Heart left ventricle (tissue), 16 donors: Measurements from ENCODE around the gene LMBRD1. TPM values are rescaled to one million over a fixed set of nuclear protein-coding genes. Genes with fewer than 3 reads are reported as not detected.

Source experiments
- ATAC-seq, 4 donors: fragments of 200-7000 bp; cut with Tn5 transposase; one replicate each; pipeline ENCODE4 v1.9.1; 2020 to 2022; ENCODE audit warnings: moderate library complexity in 4 of 4, mild to moderate bottlenecking in 3 of 4, moderate number of reproducible peaks in 1 of 4
- DNase-seq, 5 donors: peaks; one replicate each; pipeline ENCODE4 v3.0.0-alpha.2; 2020
- H3K27ac ChIP-seq, 12 donors: fragments of 200-600 bp; sonication (generic) in 4 of 12; one replicate each; pipeline versions ENCODE4 v1.5.0 to v1.8.0; 2016 to 2022; ENCODE audit warnings: mild to moderate bottlenecking in 2 of 12
- H3K27me3 ChIP-seq, 9 donors: fragments of 200-600 bp; sonication (generic) in 2 of 9; one replicate each; pipeline versions ENCODE4 v1.5.1 to v1.8.0; 2016 to 2022; ENCODE audit warnings: mild to moderate bottlenecking in 3 of 9
- H3K36me3 ChIP-seq, 9 donors: fragments of 200-600 bp; sonication (generic) in 2 of 9; one replicate each; pipeline versions ENCODE4 v1.5.0 to v1.8.0; 2018 to 2022; ENCODE audit warnings: mild to moderate bottlenecking in 2 of 9
- H3K4me1 ChIP-seq, 12 donors: fragments of 200-600 bp; sonication (generic) in 4 of 12; one replicate each; pipeline versions ENCODE4 v1.5.0 to v1.8.0; 2016 to 2022; ENCODE audit warnings: mild to moderate bottlenecking in 3 of 12
- H3K4me3 ChIP-seq, 12 donors: fragments of 200-600 bp; sonication (generic) in 4 of 12; one replicate each; pipeline versions ENCODE4 v1.5.0 to v1.8.0; 2017 to 2022; ENCODE audit warnings: mild to moderate bottlenecking in 9 of 12, moderate library complexity in 4 of 12
- H3K9me3 ChIP-seq, 12 donors: fragments of 200-600 bp; sonication (generic) in 4 of 12; one replicate each; pipeline versions ENCODE4 v1.5.0 to v1.8.0; 2016 to 2022; ENCODE audit warnings: mild to moderate bottlenecking in 1 of 12
- POLR2A ChIP-seq, 2 donors: fragments of 450-650 bp; IDR thresholded peaks; one replicate each; pipeline ENCODE4 v1.6.1; 2017; ENCODE audit warnings: antibody characterized with exemption in 2 of 2, mild to moderate bottlenecking in 2 of 2, moderate library complexity in 2 of 2
- WGBS, 4 donors: extraction: QIAGEN DNeasy Blood & Tissue Kit in 2 of 4; methylation state at CpG; one replicate each; pipeline versions ENCODE4 v1.1.5 to v1.1.7; 2013 to 2018; 5-methylcytosine and 5-hydroxymethylcytosine counted together
- intact Hi-C, 10 donors: fragments of 100-400 bp; cut with DNase I; formaldehyde crosslinking; loops; one replicate each; pipeline versions ENCODE4 v1.11.1 to v1.14.2; 2022
- polyA plus RNA-seq, 2 donors: library from polyadenylated mRNA; stranded (reverse); fragments of 200-250 nt; gene quantifications; one replicate each; pipeline ENCODE4 v1.2.3, GENCODE V29; 2013
- total RNA-seq, 9 donors: library from RNA; depleted of rRNA in 2 of 9; stranded (reverse); fragments of >200 nt in 2 of 9; fragmentation: NEBNext Ultra II Directional in 3 of 9; extraction: Animal tissue kit (Norgen Biotek cat#: 25700) in 3 of 9; gene quantifications; one replicate each; pipeline versions ENCODE4 v1.1.0 to v1.2.4, GENCODE V29; 2016 to 2023
- TF ChIP-seq, protein P1 (sequence below), 12 donors: fragments of 200-600 bp; sonication (generic) in 4 of 12; IDR thresholded peaks; one replicate each; pipeline versions ENCODE4 v1.5.0 to v1.8.0; 2018 to 2022; ENCODE audit warnings: antibody characterized with exemption in 12 of 12, mild to moderate bottlenecking in 5 of 12
- donor health status: ischemic (EF 13 %, LVEDD 7.1; RV severe dilation, severe dysfunction).
- donor health status: healthy with polysubstance abuse.
- donor health status: DM: no; HTN: yes; CAD: no.
- donor health status: DM: no; HTN: no; CAD: no.
- donor health status: ischemic (EF 25% LVEDD 6.9; RV normal size, moderate dysfunction).
- donor health status: ischemic (EF 25% LVEDD 5.7; RV mildly dilated, moderate dysfunction).
- donor health status: healthy.
- donor health status: DM: yes; HTN: yes; CAD: no.
- donor health status: ischemic (EF 35%, LVEDD 5.7; RV mildly dilated, moderate dysfunction).
- donor health status: nonischemic (EF 11% LVEDD 7.7; RV severe dilation, severe dysfunction).
- donor health status: DM: yes; HTN: yes; CAD: no.
- donor health status: PGD.
- donor health status: ischemic (EF 29% LVEDD 5.4; RV normal size, mild dysfunction).
- donor health status: nonischemic (EF 23%, LVEDD 6.1; RV moderate dilation, normal function).

LMBRD1 gene
- total and polyA plus RNA-seq, 11 donors: 37.0 to 53.6 (median 45.1) TPM

DNA sequence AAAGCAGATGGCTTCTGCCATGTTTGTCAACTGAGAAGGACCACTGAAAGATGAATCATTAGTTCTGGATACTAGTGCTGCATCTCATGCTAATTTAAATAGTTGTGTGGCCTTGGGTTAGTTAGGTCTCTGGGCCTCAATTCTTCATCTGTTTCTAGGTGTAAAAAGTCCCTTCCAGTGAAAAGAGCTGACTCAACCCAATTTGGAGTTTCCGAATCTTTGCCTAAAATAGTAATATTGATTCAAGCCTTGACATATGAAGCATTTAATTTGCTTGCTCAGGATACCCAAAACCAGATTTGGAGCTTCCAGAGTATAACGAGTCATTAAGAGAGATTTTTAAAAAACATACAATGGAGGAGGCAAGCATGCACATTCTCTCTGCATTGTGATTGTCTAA lies 163.9 kb downstream of the LMBRD1 start:
- Histone ChIP-seq H3K27me3 (no peaks in the 10 kb centered on the region), H3K4me3 (no peak overlapping the region), H3K36me3 (no peaks in the 10 kb centered on the region), H3K4me1 (no peaks in the 10 kb centered on the region), H3K9me3 (peaks cover 0 to 9% (median 0%) of the 10 kb centered on the region in 12 donors), H3K27ac (no peak overlapping the region)
- DNase-seq (no peak), ATAC-seq (no peak)
- intact Hi-C loops: no loop called here
- TF ChIP-seq POLR2A (IDR thresholded peaks at IDR 0.05): no peak
- TF ChIP-seq, protein P1, sequence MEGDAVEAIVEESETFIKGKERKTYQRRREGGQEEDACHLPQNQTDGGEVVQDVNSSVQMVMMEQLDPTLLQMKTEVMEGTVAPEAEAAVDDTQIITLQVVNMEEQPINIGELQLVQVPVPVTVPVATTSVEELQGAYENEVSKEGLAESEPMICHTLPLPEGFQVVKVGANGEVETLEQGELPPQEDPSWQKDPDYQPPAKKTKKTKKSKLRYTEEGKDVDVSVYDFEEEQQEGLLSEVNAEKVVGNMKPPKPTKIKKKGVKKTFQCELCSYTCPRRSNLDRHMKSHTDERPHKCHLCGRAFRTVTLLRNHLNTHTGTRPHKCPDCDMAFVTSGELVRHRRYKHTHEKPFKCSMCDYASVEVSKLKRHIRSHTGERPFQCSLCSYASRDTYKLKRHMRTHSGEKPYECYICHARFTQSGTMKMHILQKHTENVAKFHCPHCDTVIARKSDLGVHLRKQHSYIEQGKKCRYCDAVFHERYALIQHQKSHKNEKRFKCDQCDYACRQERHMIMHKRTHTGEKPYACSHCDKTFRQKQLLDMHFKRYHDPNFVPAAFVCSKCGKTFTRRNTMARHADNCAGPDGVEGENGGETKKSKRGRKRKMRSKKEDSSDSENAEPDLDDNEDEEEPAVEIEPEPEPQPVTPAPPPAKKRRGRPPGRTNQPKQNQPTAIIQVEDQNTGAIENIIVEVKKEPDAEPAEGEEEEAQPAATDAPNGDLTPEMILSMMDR (IDR thresholded peaks at IDR 0.05): no peak
- 71 to 83% (median 82%) methylated on average over 2 of the region's 2 CpGs for WGBS, 4 donors

DNA sequence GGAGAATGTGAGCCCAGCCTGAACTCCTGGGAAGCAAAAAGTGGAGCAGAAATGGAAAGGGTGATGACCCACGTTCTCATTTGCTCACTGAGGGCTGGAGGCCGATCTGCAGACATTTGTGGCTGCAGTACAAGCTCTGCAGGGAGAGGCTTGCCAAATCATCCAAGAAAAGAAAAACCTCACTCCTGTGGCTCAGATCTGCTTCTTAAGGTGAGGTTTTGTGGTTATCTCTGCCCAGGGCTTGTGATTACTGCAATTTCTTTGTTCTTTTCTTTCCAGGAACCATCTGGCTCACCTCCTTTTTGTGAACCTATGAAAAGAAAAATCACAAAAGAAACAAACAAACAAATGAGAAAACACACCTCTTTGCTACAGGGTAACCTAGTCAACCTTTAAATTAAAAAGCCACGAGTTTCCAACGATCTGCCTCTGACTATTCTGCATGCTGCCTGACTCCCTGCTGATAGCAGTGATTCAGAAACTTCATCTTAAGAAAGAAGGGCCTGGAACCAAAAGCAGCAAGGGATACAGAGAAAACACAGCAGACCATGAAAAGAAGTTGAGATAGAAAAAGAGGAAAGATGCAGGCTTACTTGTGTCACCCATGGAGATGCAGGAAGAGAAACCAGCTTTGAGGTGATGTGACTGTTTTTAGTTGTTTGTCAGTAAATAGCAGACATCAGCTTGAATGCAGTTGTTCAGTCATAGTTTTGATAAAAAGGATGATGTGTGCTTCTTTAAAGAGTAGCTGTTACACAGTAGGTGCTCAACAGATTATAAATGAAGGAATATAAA lies 165.1 kb downstream of the LMBRD1 start:
- Histone ChIP-seq H3K4me1 (no peaks in the 10 kb centered on the region), H3K9me3 (peaks cover 0 to 9% (median 0%) of the 10 kb centered on the region in 12 donors), H3K27me3 (no peaks in the 10 kb centered on the region), H3K4me3 (no peak overlapping the region), H3K27ac (no peak overlapping the region), H3K36me3 (no peaks in the 10 kb centered on the region)
- DNase-seq (no peak), ATAC-seq (no peak)
- TF ChIP-seq, protein P1 (IDR thresholded peaks at IDR 0.05): no peak
- TF ChIP-seq POLR2A (IDR thresholded peaks at IDR 0.05): no peak
- intact Hi-C loops: no loop called here
- 31 to 34% (median 31%) methylated on average over 4 of the region's 4 CpGs for WGBS, 4 donors

DNA sequence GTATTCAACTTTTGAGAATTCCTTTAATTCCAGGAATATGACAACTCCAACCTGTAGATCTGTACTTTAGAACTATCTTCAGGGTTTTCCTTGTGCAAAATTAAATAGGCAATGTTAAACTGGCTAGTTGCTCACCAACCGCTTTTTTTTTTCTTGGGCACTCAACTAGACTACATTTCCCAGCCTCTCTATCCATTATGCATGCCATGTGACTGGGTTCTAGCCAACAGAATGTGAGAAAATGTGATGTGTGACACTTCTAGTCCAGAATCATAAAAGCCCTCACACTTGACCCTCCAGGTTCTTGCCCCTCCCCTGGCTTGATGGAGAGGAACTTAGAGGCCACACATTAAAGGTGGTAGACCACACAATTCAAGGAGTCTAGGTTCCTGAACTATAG lies 166.0 kb downstream of the LMBRD1 start:
- Histone ChIP-seq H3K27me3 (no peaks in the 10 kb centered on the region), H3K9me3 (peaks cover 0 to 9% (median 0%) of the 10 kb centered on the region in 12 donors), H3K4me1 (no peaks in the 10 kb centered on the region), H3K27ac (no peak overlapping the region), H3K4me3 (no peak overlapping the region), H3K36me3 (no peaks in the 10 kb centered on the region)
- 90 to 95% (median 92%) methylated on average over 1 of the region's 1 CpG for WGBS, 4 donors
- no peak for TF ChIP-seq POLR2A (IDR thresholded peaks at IDR 0.05)
- TF ChIP-seq, protein P1 (IDR thresholded peaks at IDR 0.05): no peak
- intact Hi-C loops: no loop called here
- DNase-seq: no peak
- ATAC-seq: no peak

DNA sequence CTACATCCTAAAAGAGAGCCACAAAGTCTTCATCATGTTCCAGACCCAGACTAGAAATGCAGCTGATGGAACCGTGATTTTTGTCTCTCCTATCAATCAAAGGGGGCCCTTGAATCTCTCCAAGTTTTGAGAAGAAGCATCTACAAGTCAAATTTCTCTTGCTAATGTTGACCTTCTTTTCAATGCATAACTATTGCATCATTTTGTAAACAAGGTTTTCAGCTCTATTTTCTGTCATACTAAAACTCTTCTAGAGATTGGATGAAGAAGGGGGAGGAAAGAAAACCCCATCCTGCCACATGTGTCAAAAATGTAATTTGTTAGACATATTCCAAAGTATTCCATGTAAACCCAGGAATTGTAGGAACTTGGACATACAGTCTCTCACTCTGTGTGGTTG lies 169.2 kb downstream of the LMBRD1 start:
- H3K27me3 ChIP-seq: no peaks in the 10 kb centered on the region
- no peaks in the 10 kb centered on the region for H3K36me3 ChIP-seq
- no peaks in the 10 kb centered on the region for H3K4me1 ChIP-seq
- DNase-seq: no peak
- H3K4me3 ChIP-seq: no peak overlapping the region
- peaks cover 0 to 9% (median 0%) of the 10 kb centered on the region in 12 donors for H3K9me3 ChIP-seq
- intact Hi-C loops: no loop called here
- no peak overlapping the region for H3K27ac ChIP-seq
- TF ChIP-seq, protein P1 (IDR thresholded peaks at IDR 0.05): no peak
- TF ChIP-seq POLR2A (IDR thresholded peaks at IDR 0.05): no peak
- no peak for ATAC-seq
- 38 to 95% (median 81%) methylated on average over 1 of the region's 1 CpG for WGBS, 4 donors
